Ovary (tissue), 9 donors: ENCODE measurements around the gene PCDH17. TPM values are rescaled to one million over a fixed set of nuclear protein-coding genes. Genes with fewer than 3 reads are reported as not detected.

ENCODE experiments used
- DNase-seq, 5 donors: peaks; one replicate each; pipeline ENCODE4 v3.0.0-alpha.2; 2019 to 2020
- H3K27ac ChIP-seq, 2 donors: fragments of 200-600 bp; one replicate each; pipeline versions ENCODE4 v1.5.1 to v1.8.0; 2019 to 2022
- H3K27me3 ChIP-seq: fragments of 200-600 bp; one replicate; pipeline ENCODE4 v1.8.0; 2022
- H3K36me3 ChIP-seq: fragments of 200-600 bp; sonication (generic); one replicate; pipeline ENCODE4 v1.5.1; 2019
- H3K4me1 ChIP-seq: one replicate; pipeline ENCODE4 v1.8.1; 2013; ENCODE audit warnings: mild to moderate bottlenecking, moderate library complexity; ENCODE audit not compliant: insufficient read depth
- H3K4me3 ChIP-seq: fragments of 200-600 bp; sonication (generic); one replicate; pipeline ENCODE4 v1.5.1; 2017
- H3K9me3 ChIP-seq, 2 donors: fragments of 200-600 bp in 1 of 2; sonication (generic) in 1 of 2; one replicate each; pipeline versions ENCODE4 v1.5.1 to v1.8.1; 2013 to 2019; ENCODE audit warnings: mild to moderate bottlenecking in 1 of 2, moderate library complexity in 1 of 2
- CTCF ChIP-seq, 3 donors: fragments of 450-650 bp in 2 of 3; fragments of 200-600 bp in 1 of 3; IDR thresholded peaks; one replicate each; pipeline versions ENCODE4 v1.5.1 to v1.8.0; 2016 to 2022; ENCODE audit warnings: antibody characterized with exemption in 3 of 3, mild to moderate bottlenecking in 1 of 3
- EP300 ChIP-seq: sonication (generic); formaldehyde crosslinking; IDR thresholded peaks from one replicate; pipeline ENCODE4 v1.6.1; 2017; ENCODE audit warnings: antibody characterized with exemption
- POLR2A ChIP-seq: fragments of 450-650 bp; IDR thresholded peaks from one replicate; pipeline ENCODE4 v1.6.1; 2017; ENCODE audit warnings: antibody characterized with exemption, mild to moderate bottlenecking, moderate library complexity
- WGBS, 3 donors: extraction: QIAGEN DNeasy Blood & Tissue Kit in 1 of 3; methylation state at CpG; one replicate each; pipeline versions ENCODE4 v1.1.5 to v1.1.7; 2013 to 2017; 5-methylcytosine and 5-hydroxymethylcytosine counted together
- intact Hi-C, 4 donors: fragments of 100-400 bp; cut with DNase I; formaldehyde crosslinking; loops; one replicate each; pipeline versions ENCODE4 v1.11.0 to v1.15.1; 2022 to 2023
- polyA plus RNA-seq, 2 donors: library from polyadenylated mRNA; stranded (reverse); fragments of 200-250 nt in 1 of 2; fragments of 350-450 nt in 1 of 2; fragmentation: Illumina TruSeq in 1 of 2; extraction: RNeasy Lipid Tissue Mini Kit (QIAGEN cat#74804) in 1 of 2; gene quantifications; one replicate each; pipeline ENCODE4 v1.2.3, GENCODE V29; 2013 to 2014
- total RNA-seq, 7 donors: library from RNA; depleted of rRNA in 2 of 7; stranded (reverse); fragments of >200 nt in 2 of 7; fragmentation: NEBNext Ultra II Directional in 3 of 7; extraction: Animal tissue kit (Norgen Biotek cat#: 25700) in 3 of 7; gene quantifications; one replicate each; pipeline versions ENCODE4 v1.1.0 to v1.2.4, GENCODE V29; 2016 to 2023
- donor health status: DM: no; HTN: no; CAD: no; lungs with moderate emphysema.
- donor health status: DM: no; HTN: no; CAD: no.
- donor health status: Bipolar disorder and iron deficiency.
- donor health status: DM: yes; HTN: yes; CAD: no.
- donor health status: DM: no; HTN: no; CAD: no.
- donor health status: DM: yes; HTN: yes; CAD: no.

PCDH17 gene
- total and polyA plus RNA-seq, 9 donors = 1.2 to 21.3 (median 2.4) TPM

- intact Hi-C loops = no loop called here
- WGBS, 3 donors = 78 to 98% (median 94%) methylated on average over 1 of the region's 1 CpG
Measured at GRCh38 chr13:57726981-57727380, 95.4 kb downstream of the PCDH17 start.

GRCh38 chr13:57734306-57734705 is 102.8 kb downstream of the PCDH17 start:
- WGBS, 3 donors = 27 to 33% (median 27%) methylated on average over 2 of the region's 2 CpGs
- TF ChIP-seq POLR2A (no peak), CTCF (IDR thresholded peaks at IDR 0.05) (no peak)
- intact Hi-C loops = loop anchor here in 1 of 4 donors (2.0 kb wide), 1 partner anchor 28 kb away; no protein-coding TSS in a partner anchor
- Histone ChIP-seq H3K27ac (no peak overlapping the region), H3K36me3 (no peaks in the 10 kb centered on the region), H3K4me1 (no peaks in the 10 kb centered on the region), H3K4me3 (no peak overlapping the region), H3K27me3 (no peaks in the 10 kb centered on the region), H3K9me3 (no peaks in the 10 kb centered on the region)
- DNase-seq = no peak

More at GRCh38 chr13:57726981-57727380, 95.4 kb downstream of the PCDH17 start:
- no peaks in the 10 kb centered on the region for H3K9me3 ChIP-seq
- H3K4me1 ChIP-seq = no peaks in the 10 kb centered on the region
- H3K4me3 ChIP-seq = no peak overlapping the region
- no peaks in the 10 kb centered on the region for H3K27me3 ChIP-seq
- no peak overlapping the region for H3K27ac ChIP-seq
- H3K36me3 ChIP-seq = no peaks in the 10 kb centered on the region
- DNase-seq = no peak
- TF ChIP-seq EP300 (no peak), CTCF (IDR thresholded peaks at IDR 0.05) (no peak), POLR2A (no peak)

- DNase-seq = no peak
- Histone ChIP-seq H3K9me3 (no peaks in the 10 kb centered on the region), H3K27me3 (no peaks in the 10 kb centered on the region), H3K36me3 (no peaks in the 10 kb centered on the region), H3K4me1 (no peaks in the 10 kb centered on the region), H3K4me3 (no peak overlapping the region), H3K27ac (no peak overlapping the region)
- 60 to 67% (median 63%) methylated on average over 2 of the region's 2 CpGs for WGBS, 3 donors
- intact Hi-C loops = no loop called here
- TF ChIP-seq CTCF (IDR thresholded peaks at IDR 0.05) (no peak), EP300 (no peak), POLR2A (no peak)
Measured at GRCh38 chr13:57739089-57739488, 107.5 kb downstream of the PCDH17 start.

GRCh38 chr13:57739543-57740190 is 108.1 kb downstream of the PCDH17 start:
- no peak for DNase-seq
- Histone ChIP-seq H3K36me3 (no peaks in the 10 kb centered on the region), H3K9me3 (no peaks in the 10 kb centered on the region), H3K4me1 (no peaks in the 10 kb centered on the region), H3K27me3 (no peaks in the 10 kb centered on the region), H3K27ac (no peak overlapping the region), H3K4me3 (no peak overlapping the region)
- intact Hi-C loops = no loop called here
- TF ChIP-seq EP300 = no peak
- no peak for TF ChIP-seq CTCF (IDR thresholded peaks at IDR 0.05)
- no peak for TF ChIP-seq POLR2A
- WGBS, 3 donors = 7 to 24% (median 7%) methylated on average over 4 of the region's 4 CpGs
